GM18867 (cell line): ENCODE data around the gene ARHGEF25.
"Not testable (repeated sequence)": the region's sequence is repeated elsewhere in the genome, so short reads cannot be mapped to it uniquely, and the experiment has no call there.

Experiments
- ATAC-seq: cut with Tn5 transposase; IDR thresholded peaks from one replicate; pipeline ENCODE4 v1.9.1; 2021; ENCODE audit warnings: mild to moderate bottlenecking, moderate library complexity; ENCODE audit not compliant: unreplicated experiment

The ARHGEF25 gene

DNA sequence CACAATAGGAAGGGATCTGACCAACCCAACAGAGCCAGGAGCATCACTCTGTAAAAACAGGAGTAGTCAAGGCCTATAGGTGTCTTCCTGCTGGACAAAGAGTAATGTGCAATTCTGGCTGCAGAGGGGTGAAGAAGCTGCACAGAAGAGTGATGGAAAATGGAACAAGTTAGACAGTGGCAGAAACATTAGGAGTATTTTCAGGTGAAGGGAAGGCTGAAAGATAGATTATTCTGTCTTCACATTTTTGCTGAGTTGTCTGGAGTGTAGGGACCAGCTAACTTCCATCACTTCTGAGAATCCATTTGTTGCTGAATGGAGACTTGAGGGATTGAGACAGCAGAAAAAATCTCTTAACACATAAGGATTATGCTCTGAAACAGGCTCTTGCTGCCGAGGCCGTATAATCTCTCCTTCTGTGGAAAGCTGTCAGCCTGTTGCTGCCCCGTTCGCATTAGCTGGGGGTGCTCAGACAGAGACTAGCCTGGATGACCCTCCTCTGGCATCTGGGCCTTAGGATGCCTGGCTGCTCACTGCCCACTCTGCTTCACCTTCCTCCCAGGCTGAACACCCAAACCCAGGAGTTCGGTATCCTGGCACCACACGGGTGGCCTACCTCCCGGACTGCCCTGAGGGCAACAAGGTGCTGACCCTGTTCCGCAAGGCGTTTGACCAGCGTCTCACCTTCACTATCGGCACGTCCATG is 3.1 kb upstream of the ARHGEF25 start:
- no peak for ATAC-seq

DNA sequence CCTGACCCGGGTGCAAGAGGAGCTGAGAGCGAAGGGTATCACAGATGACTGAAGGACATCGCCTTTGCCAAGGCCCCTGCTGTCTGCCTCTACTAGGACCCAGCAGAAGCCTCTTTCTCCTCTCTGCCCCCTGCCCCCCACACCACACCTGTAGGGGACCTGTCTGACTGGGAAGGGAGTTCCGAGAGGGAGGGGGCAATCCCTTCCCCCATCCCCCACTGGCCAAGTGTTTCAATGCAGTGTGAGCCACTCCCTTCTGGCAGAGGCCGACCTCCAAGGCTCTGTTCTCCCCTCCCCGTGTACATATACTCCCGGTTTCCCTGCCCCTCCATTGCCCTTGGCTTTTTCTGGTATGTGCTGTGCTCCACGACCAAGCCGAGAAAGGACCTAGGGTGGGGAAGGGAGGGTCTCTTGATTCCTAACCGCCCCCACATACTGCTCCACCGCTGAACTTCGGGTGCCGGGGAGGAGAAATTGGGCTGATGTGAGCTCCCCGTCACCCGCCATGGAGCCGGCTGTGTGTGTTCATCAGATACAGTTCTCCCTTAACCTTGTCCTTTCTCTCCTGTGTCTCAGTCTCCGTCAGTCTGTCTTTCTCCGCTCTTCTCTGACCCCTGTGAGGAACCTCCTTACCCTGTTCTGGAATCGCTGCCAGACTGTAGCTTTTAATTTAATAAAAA is 2.0 kb upstream of the ARHGEF25 start:
- ATAC-seq = no peak

DNA sequence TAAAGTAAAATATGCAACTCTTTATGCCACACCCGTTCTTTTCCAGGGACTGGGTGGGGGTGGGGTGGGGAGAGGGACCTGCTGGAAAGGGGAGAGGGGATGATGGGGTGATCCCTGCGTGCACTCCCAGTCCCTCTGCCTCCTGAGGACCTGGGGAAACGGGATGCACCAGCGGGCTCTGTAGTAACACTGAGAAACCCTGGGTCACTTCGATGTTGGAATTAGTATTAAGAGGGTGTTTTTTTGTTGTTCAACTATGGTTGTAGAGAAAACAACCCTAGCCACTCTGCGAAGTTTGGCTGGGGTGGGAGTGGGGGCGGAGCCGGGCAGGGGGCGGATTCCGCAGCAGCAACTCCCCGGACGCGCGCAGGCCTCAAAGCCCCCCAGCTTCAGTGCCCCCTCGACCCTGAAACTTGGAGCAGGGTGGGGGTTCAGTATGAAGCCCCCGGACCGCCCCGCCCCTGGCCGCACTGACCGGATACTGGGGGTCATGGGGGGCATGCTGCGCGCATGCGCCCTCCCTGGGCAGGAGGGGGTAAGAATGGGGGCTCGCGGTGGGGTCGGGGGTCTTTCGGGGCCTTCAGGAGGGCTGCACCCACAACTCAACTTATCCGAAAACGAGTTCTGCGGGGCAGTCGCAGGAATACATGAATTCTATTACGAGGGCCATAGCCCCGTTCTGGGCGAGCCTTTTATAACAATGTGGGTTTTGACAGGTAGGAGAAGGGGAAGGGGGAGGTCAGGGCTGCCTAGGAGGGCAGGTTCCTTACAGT is 1.3 kb upstream of the ARHGEF25 start:
- ATAC-seq = no peak

DNA sequence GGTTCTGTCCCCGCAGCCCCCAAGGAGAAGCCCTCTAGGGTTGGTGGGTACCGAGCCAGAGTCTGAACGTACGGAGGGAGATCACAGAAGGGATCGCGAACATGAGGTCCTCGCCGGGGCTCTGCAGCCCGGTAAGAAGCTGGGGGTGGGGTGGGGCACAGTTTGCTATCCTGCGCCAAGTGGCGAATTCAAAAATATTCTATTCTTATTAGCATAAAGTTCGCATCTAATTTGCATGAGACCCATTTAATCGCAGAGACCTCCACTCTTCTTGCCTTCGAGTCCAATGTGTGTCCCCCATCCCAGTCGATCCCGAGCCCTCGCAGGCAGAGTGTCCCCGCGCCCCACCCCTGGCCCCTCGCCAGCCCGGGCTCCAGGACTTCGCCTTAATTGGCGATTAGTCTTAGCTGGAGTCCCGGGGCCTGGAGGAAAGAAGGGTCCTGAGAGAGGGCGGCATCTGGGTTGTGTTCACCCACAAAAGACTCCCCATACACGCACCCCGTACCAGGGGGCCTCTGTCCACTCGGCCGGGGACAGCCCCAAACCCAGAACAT is 604 bp upstream of the ARHGEF25 start:
- no peak for ATAC-seq

DNA sequence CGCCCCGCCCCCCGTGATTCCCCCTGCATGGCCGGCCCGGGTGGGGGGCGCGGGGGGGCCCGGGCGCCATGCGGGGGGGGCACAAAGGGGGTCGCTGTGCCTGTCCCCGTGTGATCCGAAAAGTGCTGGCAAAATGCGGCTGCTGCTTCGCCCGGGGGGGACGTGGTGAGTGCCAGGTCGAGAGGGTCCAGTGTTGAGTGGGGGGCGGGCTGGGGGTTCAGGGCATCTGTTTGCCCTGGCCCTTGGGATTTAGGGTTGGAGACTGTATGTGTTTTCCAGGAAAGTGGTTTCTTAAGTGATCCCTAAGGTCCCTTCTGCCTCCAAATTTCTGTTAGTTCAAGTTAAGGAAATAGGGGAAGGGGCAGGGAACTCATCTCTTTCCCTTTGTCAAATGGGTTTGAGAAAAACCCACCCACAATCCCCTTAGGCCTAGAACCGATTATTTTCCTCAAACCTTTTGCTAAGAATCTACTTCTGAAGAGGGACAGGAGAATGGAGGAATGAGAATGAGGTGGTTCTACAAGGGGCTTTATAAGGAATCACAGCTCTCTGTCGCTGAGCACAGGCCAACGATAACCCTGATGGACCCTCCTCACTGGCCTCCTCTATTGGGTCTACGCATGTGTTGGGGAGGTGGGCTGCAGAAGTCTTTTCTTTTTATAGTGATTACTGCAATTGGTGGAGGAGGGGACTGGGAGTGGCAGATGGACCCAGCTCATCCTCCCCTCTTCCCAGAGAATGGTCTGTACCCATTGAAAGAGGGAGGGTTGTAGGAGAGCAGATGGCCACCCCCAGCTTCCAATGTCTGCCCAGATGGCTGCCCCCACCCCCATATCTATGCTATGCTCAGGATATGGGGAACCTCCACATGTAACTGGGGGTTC is 834 bp downstream of the ARHGEF25 start:
- ATAC-seq = no peak

DNA sequence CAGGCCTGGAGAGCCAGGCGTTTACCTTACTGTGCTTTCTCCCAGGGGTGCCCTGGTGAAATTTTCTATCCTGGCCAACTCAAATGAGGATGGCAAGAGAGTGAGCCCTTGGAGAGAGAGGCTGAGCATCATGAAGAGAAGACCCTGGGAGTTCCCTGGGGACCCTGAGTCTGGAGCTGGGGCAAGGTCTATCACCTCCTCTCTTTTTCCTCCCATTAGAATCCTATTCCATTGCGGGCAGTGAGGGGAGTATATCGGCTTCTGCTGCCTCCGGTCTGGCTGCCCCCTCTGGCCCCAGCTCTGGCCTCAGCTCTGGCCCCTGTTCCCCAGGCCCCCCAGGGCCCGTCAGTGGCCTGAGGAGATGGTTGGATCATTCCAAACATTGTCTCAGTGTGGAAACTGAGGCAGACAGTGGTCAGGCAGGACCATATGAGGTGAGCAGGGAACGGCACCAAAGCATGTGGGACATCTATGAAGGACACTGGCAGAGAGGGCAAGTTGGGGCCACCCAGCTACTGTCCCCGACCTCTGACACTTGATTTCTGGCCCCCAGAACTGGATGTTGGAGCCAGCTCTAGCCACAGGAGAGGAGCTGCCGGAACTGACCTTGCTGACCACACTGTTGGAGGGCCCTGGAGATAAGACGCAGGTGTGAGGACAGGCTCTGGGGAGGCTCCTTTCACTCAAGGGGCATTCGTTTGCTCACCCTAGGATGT is 1.6 kb downstream of the ARHGEF25 start:
- no peak for ATAC-seq

DNA sequence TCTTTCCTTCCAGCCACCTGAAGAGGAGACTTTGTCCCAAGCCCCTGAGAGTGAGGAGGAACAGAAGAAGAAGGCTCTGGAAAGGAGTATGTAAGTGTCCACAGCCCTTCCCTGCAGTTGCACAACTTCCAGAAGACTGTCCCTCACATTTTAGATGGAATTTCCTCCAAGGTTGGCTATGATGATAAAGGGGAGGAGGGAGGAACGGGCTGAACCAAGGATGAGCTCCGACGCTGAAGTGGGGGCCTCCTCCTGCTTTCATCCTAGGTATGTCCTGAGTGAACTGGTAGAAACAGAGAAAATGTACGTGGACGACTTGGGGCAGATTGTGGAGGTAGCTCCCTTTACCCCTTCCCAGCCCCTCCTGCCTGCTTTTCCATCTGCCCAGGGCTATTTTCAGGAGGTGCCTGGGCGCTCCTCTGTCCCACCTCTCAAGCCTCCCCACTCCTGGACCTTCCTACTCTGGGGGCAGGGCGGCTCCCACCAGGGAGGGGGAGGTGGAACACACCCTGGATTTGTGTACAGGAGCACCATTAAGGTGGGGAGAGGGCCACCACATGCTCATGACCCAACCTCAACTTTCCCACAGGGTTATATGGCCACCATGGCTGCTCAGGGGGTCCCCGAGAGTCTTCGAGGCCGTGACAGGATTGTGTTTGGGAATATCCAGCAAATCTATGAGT is 2.3 kb downstream of the ARHGEF25 start:
- ATAC-seq = no peak

DNA sequence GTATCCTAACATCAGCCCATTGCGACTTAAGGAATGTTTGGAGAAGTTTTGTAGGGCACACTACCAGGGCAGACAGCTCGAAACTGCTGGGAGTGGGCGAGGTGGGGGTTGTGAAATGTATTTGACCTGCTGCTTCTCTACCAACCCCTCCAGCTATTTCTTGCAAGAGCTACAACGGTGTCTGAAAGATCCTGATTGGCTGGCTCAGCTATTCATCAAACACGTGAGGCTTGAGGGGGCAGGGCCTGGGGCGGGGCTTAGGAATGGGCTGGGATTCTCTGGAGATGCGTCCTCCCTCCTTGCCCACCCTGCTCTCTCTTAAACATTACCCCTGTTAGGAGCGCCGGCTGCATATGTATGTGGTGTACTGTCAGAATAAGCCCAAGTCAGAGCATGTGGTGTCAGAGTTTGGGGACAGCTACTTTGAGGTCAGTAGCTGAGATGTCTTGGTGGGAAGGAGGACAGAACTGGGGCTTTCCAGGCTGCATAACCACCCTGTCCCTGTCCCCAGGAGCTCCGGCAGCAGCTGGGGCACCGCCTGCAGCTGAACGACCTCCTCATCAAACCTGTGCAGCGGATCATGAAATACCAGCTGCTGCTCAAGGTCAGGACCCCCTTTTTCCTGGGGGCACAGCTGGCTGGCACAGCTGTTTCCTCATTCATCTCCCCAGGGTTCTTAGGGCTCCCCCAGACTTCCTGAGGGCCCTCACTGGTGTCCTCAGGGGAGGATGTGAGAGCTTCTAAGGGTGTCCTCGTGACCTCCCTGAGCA is 3.1 kb downstream of the ARHGEF25 start:
- ATAC-seq = peak; percentile 66

DNA sequence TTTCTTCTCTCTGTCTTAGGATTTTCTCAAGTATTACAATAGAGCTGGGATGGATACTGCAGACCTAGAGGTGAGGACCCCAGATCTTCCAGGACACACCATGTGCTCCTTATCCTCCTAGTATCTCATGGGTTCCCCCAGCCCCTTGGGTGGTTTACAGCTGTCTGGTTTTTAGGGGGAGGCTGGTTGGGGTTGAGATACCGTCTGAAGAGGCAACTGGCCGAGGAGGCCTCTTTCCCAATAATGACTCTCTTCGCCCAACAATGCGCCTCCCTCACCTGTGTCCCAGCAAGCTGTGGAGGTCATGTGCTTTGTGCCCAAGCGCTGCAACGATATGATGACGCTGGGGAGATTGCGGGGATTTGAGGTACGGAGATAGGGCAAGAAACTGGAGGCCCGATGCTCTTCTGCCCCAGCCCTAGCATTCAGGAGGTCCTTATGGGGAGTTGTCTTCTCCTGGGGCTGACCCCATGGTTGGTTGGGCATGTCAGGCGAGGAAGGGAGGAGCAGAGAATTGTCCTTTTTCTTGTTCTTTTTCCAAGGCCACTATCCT is 3.8 kb downstream of the ARHGEF25 start:
- no peak for ATAC-seq

DNA sequence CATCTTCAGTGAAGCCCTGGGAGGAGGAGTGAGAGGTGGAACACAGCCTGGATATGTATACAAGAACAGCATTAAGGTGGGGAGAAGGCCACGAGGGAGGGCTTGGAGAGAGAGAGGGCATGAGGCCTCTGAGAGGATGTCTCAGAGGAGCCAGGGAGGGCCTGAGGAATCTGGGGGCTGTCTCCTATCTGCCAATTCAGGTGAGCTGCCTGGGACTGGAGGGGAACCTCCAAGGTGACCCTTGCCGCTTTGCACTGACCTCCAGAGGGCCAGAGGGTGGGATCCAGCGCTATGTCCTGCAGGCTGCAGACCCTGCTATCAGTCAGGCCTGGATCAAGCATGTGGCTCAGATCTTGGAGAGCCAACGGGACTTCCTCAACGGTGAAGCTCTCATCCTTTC is 4.4 kb downstream of the ARHGEF25 start:
- ATAC-seq = no peak

DNA sequence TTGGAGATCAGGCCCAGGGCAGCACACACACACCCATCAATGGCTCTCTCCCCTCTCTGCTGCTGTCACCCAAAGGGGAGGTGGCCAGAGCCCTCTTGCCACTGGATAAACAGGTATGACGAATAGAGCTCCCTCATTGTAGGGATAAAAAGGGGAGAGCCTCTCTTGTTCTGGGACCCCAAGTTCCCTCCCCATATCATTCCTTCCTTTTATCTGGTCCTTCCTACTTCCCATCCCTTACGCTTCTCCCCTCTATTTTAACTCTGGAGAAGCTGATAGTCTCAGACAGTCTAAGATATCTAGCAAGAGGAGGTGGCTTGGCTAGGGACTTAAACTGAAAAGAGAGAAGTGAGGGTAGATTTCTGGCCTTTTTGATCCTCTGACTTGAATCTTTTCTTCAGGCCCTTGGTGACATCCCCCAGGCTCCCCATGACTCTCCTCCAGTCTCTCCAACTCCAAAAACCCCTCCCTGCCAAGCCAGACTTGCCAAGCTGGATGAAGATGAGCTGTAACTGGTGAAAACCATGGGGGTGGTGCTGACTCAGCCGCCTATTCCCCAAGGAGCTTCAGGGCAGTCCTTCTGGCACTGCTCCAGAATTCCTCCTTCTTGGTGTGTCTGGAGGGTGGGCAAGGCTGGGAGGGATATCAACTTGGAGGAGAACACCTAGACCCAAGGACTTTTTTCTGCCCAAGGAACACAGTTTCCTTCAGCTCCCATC is 5.3 kb downstream of the ARHGEF25 start:
- no peak for ATAC-seq

DNA sequence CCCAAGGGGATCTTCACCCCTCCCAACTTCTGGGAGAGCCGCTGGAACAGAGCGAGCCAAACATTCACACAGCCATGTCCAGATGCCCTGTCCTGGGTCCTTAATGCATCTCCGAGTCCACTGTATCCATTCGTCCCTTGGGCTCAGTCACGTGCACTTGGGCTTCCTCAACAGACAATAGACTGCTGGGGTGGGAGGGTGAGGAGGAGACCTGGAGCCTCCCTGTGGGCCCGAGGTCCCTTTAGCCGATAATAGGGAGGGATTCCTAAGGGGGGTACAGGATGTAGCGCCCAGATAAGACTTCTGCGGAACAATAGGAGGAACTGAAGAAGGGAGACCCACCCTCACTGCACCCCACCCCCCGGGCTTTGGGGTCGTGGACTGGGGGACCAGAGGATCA is 6.7 kb downstream of the ARHGEF25 start:
- no peak for ATAC-seq

DNA sequence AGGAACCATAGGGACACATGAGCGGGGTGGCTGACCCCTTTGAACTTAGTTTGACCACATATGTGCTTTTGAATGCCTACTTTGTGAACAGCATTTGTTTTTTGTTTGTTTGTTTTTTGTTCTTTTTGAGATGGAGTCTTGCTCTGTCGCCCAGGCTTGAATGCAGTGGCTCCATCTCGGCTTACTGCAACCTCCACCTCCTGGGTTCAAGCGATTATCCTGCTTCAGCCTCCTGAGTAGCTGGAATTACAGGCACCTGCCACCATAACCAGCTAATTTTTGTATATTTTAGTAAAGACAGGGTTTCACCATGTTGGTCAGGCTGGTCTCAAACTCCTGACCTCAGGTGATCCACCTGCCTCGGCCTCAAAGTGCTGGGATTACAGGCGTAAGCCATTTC is 7.2 kb downstream of the ARHGEF25 start:
- not testable (repeated sequence) for ATAC-seq

DNA sequence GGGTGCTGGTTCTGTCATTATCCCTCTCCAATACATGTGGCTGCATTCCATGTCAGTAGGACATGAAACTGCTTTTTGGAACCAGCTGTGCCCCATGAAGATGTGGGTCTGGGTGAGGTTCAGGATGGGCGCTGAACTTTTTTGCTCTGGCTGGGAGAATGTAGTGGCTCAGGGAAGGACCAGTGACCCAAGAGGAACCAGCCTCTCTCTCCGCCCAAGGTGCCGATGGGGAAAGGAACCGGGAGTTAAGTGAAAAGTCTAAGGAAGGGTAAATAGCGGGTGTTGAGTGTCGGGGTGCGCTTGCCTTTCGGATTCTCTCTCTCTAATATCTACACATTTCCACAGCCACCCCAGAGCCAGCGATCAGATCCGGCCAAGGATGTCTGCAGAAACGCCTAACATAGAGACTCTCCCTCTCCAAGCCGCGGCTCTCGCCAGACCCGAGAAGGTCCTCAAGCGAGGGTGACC is 7.8 kb downstream of the ARHGEF25 start:
- ATAC-seq = no peak

DNA sequence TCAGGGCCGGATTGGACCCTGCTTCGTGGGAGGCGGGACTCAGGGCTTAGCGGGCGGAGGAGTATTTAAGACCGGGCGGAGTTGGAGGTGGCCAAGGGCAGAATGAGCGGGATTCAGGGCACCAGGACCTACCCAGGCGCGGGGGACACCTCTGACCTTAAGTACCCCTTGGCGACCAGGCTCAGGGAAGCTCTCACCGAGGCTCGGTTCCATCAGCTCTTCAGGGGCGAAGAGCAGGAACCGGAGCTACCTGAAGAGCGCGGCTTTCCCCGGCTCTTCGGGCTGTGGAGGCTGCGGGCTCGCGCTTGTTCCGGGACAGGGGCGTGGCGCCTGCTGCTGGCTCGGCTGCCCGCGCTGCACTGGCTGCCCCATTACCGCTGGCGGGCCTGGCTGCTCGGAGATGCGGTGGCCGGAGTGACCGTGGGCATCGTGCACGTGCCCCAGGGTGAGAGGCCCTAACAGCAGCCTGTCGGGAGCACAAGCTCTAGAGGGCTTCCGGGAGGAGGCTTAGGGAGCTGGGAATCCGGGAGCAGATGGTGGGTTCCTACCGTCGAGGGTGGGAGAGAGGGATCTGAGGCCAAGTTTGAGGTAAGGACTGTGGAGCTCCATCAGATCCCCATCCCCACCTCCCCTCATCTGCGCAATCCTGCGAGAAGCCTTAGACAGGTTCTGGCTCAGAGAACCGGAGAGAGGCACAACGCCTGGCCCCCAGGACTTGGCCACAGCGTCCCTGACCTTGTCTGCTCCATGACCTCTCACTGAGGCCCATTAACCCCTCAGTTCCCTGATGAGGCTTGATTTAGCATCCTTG is 8.4 kb downstream of the ARHGEF25 start:
- no peak for ATAC-seq

DNA sequence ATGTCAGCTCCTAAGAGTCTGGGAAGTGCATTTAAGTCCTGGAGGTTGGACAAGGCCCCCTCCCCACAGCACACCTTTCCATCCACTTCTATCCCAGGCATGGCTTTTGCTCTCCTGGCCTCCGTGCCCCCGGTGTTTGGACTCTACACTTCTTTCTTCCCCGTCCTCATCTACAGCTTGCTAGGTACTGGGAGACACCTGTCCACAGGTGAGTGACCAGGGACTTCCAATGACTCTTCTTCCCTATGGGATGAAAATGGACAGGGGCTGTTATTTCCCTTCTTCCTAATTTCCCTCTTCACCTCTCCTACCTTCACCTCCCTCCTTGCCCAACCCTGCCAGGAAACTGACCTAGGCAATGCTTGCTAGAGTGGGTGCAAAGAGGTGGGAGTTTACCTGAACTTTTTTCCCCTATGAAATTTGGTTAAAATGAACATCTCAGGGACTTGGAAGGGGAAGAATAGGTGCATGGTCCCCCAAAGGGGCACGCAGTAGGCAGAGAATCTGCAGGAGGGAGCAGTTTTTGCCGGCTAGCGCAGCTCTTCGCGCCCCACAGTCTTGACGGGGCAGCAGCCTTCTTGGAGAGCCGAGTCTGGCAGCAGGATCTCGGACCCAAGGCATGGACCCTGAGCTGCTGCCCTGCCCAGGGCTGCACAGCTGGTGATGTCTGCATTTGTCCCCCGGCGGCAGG is 9.2 kb downstream of the ARHGEF25 start:
- no peak for ATAC-seq
